Measurements from ENCODE around the gene SLC12A8.

The SLC12A8 gene

DNA sequence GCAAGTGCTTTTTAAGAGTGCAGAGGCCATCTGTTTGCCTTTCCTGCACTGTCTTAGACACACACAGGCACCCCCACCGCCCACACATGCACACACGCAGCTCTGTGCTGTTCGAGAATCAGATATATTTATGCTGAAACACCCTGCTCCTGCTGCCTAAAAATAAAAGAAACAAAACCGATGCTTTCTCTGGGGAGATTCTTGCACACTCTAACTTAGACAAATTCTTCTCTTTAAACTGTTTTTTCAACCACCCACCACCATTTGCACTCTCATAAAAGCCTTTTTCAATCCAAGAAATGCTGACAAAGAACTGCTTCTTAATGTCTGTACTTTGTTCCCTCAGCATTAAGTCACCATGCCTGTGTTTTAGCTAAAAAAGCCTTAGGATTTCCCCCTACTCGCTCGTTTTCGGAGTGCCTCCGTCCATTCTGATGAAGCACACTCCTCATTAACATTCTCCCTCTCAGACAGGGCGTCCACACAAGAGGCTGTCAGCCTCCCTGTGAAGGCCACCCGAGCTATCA is 26.2 kb downstream of the SLC12A8 start:
- DNase-seq, result no peak

DNA sequence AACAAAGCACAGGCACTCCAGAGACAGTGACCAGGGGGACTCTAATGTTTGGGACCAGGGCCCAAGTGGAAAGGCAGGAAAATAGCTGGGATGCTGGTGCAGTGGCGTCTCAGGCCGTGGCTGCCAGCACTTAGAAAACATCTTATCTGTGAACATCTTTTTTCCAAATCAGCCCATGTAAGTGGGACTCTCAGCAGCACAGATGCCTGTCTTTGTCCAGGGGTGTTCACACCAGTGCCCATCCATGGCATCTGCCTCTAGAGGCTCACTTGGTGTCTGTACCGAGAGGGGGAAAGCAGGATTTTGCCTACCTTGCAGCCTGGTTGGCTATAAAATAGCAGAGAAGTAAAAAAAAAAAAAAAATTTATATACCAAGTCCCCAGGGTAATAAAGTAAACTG is 26.7 kb downstream of the SLC12A8 start:
- DNase-seq, result no peak

DNA sequence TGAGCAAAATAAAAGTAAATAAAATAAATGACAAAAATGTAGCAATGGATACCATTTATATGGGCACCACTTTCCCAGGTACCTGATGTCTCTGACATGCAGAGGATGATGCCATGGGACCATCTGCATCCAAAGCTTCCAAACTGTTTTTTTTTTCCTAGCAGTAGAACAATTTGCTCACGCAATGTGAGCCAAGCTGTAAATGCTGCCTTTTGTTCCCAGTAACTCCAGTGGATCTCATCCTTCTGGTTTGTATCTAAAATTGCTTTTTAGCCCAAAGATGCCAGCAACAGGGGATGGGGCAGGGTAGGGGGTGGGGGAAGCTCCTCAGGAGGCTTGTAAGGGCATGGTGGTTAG is 32.7 kb downstream of the SLC12A8 start:
- no peak for DNase-seq

DNA sequence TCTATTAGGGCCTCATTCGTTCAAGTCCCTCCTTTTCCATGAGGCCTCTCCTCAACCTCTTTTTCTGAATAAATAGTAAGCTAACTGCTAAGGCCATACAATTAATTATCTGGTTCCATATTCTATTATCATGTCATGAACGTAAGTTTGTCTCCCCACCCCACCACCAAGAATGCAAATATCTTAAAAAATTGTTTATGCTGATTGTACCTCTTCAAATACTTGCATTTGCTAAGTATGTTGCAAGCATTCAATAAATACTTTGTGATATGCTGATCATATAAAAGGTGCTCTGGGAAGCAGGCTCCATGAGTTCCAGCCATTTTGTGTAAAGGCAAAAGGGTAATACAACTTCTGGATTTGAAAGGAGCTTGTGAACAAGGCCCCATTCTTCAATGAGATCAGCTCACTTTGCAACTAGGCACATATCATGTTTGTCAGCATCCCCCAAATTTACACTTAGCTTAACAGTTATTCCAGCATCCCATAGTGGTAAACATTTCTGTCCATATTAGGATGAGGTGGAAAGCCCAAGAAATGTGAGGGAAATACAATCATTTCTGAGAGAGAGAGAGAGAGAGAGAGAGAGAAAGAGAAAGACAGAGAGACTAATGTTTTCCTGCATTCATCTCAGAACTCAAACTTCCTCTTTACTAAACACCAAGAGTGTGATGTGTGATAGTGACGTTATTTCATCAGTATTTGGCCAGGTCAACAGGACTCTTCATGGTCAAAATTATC is 33.2 kb downstream of the SLC12A8 start:
- no peak for DNase-seq

DNA sequence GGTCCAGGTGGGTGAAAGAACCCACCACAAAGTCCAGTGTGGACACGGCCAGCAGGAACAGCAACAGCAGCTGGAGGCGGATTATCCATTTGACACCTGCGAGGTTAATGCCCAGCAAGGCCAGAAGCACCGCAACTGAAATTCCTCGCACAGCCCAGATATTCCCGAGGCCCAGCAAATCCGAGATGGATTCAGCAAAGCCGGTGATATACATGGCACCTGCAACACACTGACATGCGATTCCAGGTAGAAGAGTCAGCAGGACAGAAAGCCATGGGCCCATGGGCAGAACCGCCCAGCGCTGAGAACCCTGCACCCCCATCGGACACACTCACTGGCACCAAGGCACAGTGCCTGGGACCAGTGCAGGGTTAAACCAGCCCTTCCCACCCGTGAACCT is 34.8 kb downstream of the SLC12A8 start:
- DNase-seq, result no peak

DNA sequence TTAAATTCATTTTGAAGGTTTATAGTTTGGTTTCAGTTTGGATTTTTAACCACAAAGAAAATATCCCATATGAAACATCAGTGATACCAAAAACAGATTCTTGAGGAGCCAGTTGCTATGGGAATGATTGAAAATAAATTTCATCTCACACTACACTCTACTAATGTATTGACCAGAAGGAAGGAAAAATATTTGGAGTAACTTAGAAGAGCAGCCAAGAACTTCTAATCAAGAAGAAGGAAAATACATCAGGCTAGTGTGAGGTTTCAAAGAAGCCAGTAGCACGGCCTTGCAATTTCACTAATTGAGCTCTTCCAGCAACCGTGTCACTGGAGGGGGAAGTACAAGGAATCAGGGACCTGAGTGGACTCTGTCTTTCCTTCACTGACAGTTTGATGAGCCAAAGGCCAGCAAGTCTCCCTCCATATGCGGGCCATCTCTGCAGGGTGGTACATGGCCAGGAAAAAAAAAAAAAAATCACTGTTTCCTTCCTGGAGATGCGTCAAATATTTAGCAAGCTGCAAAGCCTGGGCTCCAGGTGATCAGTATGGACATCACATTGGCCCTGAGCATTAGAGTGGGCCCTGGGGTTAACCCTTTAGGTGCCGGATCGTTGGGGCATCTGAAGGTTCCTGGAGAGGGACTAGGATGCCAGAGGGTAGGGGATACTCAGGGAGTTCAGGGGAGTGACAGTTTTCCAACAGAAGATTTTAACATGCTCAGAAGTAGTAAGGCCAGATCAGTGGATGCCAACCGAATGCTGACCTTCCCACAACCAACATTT is 37.1 kb downstream of the SLC12A8 start:
- DNase-seq, result no peak

DNA sequence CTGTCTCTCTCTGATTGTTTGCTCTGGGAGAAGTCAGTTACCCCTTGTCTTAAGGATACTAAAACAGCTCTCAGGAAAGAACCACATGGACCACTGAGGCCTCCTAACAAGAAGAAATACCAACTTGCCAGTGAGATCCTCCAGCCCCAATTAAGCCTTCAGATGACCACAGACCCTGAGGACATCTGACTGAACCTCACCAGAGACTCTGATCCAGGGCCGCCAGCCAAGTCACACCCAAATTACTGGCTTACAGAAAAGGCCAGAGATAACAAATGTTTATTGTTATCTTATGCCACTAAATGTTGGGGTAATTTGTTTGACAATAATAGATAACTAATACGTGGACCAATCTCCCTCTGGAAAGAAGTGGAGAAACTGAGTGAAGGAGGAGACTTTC is 40.2 kb downstream of the SLC12A8 start:
- no peak for DNase-seq

DNA sequence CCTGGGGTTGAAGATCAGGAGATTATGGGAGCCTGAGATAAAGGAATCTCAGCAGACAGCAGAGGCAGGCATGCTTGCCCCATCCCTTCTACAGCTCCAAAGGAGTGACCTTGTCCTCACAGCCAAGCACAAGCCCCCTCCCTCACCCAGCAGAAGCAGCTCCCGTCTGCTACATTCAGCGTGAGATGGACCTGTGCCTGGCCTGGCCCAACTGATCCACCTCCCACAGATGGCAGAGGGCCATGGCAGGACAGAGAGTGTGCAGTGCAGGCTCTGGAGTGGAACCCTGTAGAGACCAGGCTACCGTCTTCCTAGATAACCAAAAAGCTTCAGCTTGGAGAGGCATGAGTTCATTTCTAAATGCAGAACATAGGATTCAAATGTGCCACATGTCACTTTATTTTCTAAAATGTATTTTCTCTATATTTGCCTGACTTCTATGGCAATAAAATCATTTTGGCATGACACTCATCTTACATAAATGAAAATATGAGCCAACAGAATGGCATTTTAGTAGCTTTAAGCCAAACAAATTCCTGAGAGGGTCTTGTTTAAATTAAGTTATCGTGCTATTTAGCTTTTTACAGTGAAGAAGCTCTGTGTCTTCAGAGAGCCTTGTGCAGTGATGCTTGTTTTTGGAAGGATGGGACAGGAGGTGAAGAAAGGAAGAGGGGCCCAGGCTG is 43.7 kb downstream of the SLC12A8 start:
- no peak for DNase-seq

DNA sequence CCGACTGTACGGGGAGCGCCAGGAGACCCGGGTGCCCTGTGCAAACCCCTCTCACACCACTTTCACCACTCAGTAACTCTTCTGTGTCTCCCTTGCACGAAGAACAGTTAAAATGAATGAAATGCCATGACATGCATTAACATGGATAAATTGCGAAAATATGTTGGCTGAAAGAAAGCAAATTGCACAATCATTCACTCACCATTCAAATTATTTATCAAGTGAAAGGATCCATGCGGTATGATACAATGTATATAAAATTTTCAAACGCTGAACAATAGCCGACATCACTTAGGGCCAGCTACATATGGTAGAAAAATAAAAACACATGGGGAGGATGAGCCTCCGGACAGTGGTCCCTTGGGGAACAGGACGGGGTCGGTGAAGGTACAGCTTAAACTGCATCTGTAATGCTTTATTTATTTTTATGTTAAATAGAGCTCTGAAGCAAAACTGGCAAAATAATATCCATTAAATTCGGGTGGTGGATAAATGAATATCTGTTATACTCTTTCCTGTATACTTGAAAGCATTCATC is 45.9 kb downstream of the SLC12A8 start:
- DNase-seq, result no peak

DNA sequence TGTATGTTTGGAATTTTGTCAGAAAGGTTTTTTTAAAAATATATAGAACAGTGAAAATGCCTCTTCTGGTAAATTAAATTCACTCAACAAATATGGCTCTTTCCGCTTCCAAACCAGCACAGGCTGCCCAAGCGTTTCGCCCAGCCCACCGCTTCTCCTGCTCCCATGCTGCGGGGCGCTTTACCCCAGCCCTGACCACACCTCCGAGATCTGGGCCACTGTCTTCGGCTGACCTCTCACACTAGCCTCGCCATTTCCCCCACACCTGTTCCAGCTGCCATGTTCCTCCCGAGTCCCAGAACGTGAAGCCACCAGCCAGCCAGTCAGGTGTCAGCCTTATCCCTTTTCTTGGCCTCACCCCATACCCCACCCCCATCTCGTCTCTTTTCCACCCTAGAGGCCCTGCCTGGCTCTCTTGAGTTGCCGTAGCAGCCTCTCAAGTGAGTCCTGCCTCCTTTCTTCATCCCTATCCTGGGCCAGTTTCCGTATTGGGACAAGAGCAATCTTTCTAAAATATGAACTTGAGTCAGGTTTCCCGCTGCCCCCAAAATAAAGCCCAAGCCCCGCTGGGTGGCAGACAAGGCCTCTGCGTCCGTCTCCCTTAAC is 46.5 kb downstream of the SLC12A8 start:
- DNase-seq, result no peak

DNA sequence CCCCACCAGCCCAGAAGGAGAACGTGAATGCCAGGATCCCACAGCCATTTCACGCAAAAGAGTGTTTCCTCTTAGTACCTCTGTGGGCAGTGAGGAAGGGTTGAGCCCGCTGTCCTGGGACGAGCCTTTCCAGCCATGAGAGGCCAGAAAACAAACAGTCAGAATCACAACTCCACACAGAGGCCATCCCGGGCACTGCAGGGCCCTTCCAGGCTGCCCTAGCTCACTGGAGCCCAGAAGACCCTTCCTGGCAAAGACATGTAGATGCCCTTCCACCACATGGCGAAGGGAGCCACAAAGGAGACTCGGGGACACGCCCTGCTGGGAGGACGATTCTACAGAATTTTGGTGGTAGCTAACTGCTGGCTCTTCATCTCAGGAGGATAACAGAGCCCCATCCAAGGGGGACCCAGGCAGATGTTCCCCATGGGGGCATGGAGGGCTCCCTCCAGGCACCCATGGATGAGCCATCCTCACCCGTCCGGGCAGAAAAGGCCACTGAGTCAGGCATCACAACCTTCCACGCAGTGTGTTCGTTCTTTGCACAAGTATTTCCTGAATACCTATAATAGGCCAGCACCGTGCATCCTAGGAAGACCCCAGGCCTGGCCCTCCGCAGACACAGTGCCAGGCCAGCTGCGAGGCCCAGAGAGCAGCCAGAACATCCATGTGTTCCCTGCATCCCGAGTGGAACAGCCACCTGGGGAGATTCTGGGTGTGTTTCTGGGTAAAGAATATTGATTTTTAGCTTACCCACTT is 47.2 kb downstream of the SLC12A8 start:
- no peak for DNase-seq

DNA sequence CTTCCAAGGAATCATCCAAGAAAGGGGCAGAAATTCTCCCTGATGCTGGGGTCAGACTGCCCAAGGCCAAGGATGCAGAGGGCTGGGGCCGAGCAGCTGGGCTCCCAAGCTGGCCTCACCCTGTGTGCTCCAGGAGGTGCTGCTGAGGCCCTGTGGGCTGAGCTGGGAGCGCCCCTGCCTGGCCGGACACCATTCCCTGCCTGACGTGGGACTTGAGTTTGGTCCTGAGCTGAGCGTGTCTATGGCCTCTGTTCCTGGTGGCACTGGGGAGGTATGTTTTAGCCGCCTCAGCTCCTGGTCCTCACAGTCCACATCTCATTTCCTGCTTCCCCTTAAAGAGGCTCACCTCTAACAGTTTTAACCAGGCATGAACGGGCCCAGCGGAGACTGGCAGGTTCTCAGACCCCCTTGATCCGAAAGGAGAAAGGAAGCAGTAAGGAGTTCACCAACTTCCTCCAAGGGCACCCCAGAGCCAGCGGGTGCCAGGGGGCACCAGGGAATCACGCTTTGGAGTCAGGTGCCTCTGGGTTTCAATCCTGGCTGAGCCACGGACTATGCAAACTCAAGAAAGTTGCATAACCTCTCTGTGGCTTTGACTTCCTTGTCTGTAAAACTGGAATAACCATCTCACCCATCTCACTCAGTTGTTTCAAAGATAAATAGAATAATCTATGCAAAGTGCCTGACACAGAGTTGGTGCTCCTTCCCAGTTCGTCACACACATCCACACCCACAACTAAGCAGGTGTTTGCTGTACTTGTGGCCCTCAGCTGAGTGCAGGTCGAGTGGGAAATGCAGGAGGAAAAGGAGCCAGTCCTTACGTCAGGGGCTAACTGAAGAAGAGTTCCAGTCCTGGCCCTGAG is 48.6 kb downstream of the SLC12A8 start:
- DNase-seq, result no peak

DNA sequence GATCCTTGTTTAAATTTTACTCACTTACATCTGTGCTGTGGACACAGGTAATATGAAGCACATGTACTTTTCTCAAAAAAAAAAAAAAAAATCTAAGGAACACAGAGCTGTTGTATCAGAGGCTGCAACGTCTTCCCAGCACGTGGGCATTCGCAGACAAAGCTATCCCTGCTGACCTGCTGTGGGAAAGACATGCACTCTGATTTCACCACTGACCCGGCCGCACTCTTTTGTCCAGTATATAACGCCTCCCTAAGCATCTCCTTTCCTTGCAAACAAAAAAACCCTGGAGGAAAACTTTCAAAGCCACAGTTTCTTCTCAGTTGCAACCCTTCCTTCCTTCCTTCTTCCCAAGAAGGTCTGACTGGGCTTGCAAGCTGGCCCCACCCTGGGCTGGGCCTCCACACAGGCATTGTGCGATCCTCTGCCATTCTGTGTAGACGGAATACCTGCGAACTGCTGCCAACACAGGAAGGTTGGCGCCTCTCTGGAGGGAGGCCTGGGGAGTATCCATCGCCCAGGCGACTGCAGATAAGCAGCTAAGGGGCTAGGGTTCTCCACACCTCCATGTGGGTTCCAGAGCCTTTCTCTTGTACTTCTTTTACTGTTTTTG is 50.8 kb downstream of the SLC12A8 start:
- DNase-seq, result no peak

DNA sequence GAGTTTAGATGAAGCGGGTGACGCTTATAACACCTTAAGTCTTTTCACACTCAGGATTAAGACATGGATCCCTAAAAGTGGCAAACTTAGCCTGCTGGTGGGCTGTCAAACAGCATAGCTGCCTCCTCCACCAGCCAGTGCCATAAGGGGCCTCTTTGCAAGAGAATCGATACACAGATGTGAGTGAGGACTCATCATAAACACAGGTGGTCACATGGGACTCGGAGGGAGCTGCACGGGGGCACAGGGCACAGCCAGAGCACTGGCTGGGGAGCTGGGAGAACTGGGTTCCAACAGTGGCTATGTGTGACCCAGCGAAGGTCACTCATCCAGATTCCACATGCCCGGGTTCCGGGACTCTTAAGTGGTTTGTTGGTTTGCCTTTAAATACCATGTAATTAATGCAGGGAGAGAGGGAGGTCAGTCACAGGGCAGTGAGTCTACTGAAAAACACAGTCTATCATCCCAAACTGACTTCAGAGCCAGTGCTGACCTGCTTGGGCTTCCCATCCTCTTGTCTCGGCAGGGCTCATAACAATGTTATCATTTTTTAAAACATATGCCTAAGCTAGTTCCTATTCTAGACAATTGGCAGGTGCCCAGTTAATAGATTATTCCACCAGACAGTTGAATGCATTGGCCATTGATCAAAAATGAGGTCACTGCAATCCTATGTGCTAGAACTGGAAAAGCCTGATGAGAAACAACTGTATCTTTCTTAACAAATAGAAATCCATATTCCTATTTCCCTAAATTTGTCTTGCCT is 51.8 kb downstream of the SLC12A8 start:
- no peak for DNase-seq

DNA sequence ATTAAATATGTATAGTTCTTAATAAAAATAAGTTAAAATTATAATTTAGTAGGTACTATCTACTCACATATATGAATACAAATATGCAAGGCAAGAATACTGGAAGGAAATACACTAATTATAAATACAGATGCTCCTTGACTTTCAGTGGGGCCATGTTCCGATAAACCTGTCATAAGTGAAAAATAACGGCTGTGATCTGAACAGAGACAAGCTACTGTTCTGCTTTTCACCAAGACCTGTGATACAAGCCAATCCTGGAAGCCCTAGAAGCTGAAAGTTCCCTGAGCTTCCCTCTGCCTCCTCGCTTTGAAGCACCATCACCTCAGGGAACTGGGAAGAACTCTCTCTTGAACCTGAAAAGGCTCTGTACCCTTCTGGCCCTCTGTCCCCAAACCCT is 55.4 kb downstream of the SLC12A8 start:
- DNase-seq, result no peak

DNA sequence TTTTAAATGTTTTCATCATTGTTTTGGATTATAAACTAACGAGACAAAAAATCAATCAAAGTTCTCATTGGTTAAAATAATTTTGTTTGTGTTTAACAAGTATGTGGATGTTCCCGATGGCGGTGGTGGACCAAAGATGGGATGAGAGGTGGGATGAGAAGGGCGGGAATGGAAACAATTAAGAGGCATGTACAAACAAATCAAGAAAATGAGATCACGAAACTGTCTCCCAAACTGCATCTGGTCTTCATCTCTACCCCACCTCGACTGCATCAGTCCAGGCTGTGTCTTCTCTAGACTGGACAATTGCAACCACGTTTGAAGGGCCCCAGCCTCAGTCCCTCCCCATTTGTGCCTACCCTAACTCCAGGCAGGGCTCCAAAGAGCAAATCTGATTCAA is 56.1 kb downstream of the SLC12A8 start:
- DNase-seq, result no peak

DNA sequence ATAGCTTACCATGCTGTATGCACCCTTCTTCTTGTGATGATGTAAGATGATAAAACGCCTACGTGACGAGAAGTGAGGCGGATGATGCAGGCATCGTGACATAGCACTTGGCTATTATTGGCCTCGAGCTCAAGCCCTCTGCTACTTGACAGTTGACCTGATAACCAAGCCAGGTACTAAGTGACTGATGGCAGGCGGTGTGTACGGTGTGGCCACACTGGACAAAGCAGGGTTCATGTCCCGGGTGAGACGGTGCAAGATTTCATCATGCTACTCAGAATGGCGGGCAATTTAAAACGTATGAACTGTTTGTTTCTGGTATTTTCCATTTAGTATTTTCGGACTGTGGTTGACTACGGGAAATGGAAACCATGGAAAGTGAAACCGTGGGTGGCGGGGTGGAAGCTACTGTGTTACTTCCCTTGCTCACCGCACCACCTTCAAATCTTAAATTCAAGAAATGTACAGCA is 57.7 kb downstream of the SLC12A8 start:
- no peak for DNase-seq

DNA sequence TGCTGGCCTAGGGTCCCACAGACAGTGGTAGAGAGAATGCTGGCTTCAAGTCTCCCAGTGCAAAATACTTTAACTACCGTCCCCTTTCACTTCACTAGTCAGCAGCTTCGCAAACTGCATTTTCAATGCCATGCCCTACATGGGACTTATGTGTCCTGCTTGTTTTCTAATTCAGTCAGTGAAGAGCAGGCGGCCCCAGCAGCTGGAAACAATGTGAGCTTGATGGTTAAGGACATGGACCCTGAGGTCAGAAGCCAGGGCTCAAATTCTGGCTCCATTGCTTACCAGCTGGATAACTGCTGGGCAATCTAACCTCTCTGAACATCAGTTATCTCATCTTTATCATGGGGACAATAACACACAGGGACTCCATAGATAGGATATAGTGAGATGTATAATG is 58.4 kb downstream of the SLC12A8 start:
- DNase-seq, result no peak

DNA sequence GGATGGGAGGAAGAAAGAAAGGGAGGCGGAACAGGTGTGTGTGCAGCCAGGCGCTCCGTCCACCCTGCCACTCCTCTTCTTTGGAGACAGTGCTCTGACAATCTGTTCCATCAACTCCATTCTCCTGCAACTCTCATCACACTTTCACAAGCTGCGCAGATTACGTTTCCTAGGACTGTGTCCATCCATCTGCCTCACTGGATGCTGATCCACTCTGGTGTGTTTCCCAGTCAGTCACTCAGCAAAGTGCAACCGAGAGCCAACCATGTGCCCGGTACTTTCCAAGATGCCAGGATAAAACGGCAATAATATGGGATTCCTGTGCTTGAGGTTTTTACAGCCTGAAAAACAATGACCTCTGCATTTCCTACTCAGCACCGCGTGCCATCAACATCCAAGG is 59.6 kb downstream of the SLC12A8 start:
- DNase-seq, result no peak

DNA sequence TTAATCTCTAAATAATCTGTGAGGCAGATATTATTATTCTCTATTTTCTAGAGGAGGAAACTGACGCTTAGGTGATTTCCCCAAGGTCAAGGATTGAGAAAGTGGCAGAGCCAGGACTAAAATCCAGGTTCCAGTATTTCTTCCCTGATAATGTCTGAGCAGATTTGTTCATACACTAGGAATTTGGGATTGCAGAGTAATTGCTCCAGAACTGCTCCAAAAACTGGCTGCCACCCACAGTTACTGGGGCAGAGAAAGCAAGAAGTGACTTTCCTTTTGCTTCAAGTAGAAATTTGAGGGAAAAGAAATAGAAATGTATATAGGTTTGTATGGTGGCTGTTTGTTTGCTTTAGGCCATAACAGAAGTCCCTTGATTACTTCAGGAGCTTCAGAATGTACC is 60.6 kb downstream of the SLC12A8 start:
- no peak for DNase-seq

Data from activated gamma-delta T cell treated with Interleukin-2 at 50 U/mL for 16 hours (primary cell).